Measurements from ENCODE around the gene SLC4A1AP.
"Not testable (repeated sequence)": the region's sequence is repeated elsewhere in the genome, so short reads cannot be mapped to it uniquely, and the experiment has no call there.

SLC4A1AP gene

GRCh38 chr2:27652790-27653189, 10.9 kb upstream of the SLC4A1AP start:
- DNase-seq (ENCODE audit: low read depth): no peak

DNA sequence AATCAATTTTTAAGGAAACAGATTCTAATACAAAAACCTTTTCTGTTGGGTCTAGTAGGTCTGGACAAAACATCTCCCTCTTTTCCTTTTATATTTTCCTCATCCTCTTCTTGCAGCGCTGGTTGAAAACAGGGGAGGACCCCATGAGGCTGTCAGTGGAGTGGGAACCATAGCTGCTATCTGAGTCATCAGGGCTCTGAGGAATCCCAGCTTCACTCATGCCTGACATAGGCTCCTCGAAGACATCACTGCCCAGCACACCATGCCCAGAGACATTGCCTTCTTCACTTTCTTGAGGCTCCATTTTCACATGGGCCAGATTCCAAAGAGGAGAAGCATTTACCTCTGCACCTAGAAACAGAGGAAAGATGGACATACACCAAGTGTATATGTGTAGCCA, 10.3 kb upstream of the SLC4A1AP start:
- DNase-seq (ENCODE audit: low read depth): no peak

DNA sequence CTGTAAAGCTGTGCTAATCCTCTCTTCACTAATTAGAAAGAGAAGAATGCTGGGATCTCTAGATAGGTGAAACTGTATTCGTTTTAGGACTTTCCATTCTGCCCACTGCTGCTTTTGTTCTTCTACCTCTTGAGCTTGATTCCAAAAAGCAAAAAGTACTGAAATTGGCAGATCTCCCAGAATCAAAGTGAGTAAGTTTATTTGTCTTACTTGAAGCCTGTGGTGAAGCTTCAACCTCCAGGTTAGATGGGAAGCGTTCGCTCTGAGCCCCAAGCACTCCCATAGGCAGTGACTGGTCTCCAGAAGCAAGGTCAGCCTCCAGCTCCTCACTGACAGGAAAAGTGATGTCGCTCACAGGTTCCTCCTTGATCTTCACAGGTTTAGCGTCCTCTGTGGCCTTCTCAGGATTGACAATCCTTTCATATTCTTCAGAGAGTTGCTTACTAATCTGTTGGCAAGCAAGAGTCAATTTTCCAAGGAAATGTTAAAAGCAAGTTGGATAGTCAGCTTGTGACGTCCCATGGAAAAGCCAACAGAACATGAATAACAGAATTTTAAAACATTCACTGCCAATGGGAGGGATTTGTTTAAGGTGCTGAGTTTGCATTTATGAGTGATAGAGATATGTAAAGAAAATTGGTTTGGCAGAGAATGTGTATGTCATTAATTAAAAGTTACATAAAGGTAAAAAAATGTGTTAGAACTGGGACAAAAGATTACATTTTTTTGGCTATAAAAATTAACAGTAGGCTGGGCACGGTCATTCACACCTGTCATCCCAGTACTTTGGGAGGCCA, 8.3 kb upstream of the SLC4A1AP start:
- DNase-seq (ENCODE audit: low read depth): peak; percentile 9

- DNase-seq (ENCODE audit: low read depth): no peak
Observed at GRCh38 chr2:27661371-27661770, 2.3 kb upstream of the SLC4A1AP start.

GRCh38 chr2:27664154-27664574, 475 bp downstream of the SLC4A1AP start:
- no peak for DNase-seq (ENCODE audit: low read depth)

- DNase-seq (ENCODE audit: low read depth): no peak
Observed at GRCh38 chr2:27664622-27665363, 1.1 kb downstream of the SLC4A1AP start.

- no peak for DNase-seq (ENCODE audit: low read depth)
Observed at GRCh38 chr2:27667446-27667845, 3.8 kb downstream of the SLC4A1AP start.

DNA sequence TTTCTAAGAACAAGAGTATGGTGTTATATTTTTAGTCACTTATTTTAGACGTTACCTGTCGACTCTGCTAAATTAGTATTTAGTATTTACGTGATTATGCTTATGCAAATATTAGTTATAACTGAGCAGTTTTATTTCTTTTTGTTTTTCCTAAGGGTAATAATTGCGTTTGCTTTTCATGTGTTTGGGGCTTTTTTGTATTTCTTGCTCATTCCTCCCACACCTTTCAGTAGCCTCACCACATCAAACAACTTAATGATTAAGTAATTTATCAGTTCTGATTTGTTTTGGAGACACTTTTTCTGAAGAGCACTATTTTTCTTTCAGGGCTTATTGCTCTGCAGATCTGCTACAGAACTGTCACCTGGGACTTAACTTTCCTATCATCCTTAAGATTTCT, 7.5 kb downstream of the SLC4A1AP start:
- DNase-seq (ENCODE audit: low read depth): no peak

GRCh38 chr2:27672723-27673486, 9.2 kb downstream of the SLC4A1AP start:
- DNase-seq (ENCODE audit: low read depth): no peak

GRCh38 chr2:27680571-27680970, 16.9 kb downstream of the SLC4A1AP start:
- DNase-seq (ENCODE audit: low read depth): no peak

GRCh38 chr2:27681841-27682240, 18.2 kb downstream of the SLC4A1AP start:
- DNase-seq (ENCODE audit: low read depth): peak; percentile 18

- DNase-seq (ENCODE audit: low read depth): peak; percentile 85
Observed at GRCh38 chr2:27682334-27682771, 18.7 kb downstream of the SLC4A1AP start.

DNA sequence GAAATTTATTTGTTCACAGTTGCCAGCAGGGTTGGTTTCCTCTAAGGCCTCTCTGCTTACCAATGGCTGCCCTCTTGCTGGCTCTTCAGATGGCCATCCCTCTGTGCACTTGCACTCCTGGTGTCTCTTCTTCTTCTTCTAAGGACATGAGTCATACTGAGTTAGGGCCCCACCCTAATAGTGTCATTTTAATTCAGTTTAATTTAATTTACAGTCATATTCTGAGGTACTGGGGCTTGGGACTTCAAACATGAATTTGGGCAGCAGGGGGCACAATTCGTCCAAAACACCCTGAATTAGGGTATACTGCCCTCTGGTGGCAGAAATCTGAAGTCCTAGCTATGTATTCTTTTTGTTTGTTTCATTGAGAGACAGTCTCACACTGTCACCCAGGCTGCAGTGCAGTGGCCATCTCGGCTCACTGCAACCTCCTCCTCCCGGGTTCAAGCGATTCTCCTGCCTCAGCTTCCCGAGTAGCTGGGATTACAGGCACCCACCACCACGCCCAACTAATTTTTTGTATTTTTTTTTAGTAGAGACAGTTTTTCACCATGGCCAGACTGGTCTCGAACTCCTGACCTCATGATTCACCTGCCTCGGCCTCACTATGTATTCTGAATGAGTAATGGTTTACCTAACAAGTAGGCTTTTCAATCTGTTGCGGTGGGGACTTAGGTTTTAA, 19.8 kb downstream of the SLC4A1AP start:
- peak; percentile 80 for DNase-seq (ENCODE audit: low read depth)

DNA sequence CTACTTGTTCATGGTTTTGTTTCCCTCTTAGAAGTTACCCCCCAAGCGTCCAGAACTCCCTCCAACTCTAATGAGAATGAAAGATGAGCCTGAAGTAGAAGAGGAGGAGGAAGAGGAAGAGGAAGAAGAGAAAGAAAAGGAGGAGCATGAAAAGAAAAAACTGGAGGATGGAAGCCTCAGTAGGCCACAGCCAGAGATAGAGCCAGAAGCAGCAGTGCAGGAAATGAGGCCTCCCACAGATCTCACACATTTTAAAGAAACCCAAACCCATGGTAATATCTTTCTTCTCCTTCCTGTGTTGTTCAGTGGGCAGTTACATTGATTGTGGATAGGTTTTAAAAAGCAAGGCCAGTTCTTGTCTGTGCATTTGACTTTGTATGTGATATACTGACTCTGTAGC, 21.3 kb downstream of the SLC4A1AP start:
- not testable (repeated sequence) for DNase-seq (ENCODE audit: low read depth)

- no peak for DNase-seq (ENCODE audit: low read depth)
Observed at GRCh38 chr2:27685577-27685976, 21.9 kb downstream of the SLC4A1AP start.

- DNase-seq (ENCODE audit: low read depth): no peak
Observed at GRCh38 chr2:27687232-27687631, 23.5 kb downstream of the SLC4A1AP start.

- DNase-seq (ENCODE audit: low read depth): no peak
Observed at GRCh38 chr2:27689424-27689823, 25.7 kb downstream of the SLC4A1AP start.

GRCh38 chr2:27690052-27690451, 26.4 kb downstream of the SLC4A1AP start:
- DNase-seq (ENCODE audit: low read depth): no peak

DNA sequence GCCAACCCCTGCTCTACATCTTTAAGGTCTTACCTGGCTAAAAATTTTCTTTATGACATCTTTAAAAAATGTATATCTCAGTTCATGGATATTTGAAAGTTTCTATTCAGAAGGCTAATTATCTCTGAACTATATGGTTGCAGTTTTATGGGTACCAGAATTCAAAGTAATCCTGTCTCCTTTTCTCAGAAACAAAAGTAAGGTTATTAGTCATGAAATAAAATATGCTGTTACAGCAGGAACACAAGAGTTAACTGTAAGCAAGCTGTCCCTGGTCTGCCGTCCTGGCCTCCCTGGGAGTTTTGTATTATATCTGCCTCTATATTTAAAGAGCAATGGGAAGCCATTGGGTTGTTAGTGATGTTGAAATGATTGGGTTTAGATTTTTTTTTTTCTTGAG, 34.0 kb downstream of the SLC4A1AP start:
- no peak for DNase-seq (ENCODE audit: low read depth)

GRCh38 chr2:27701676-27702075, 38.0 kb downstream of the SLC4A1AP start:
- DNase-seq (ENCODE audit: low read depth): no peak

- DNase-seq (ENCODE audit: low read depth): no peak
Observed at GRCh38 chr2:27702302-27702701, 38.6 kb downstream of the SLC4A1AP start.
